Type B pancreatic cell (in vitro differentiated cells): ENCODE data around the gene ANTXR2. TPM values are rescaled to one million over a fixed set of nuclear protein-coding genes. Genes with fewer than 3 reads are reported as not detected.

Experiments
- DNase-seq: peaks from one replicate; pipeline ENCODE4 v3.0.0; 2021; ENCODE audit warnings: mixed read lengths; ENCODE audit not compliant: unreplicated experiment; ENCODE audit errors: extremely low spot score
- H3K27ac Mint-ChIP-seq: 2 replicates; pipeline ENCODE4 v1.8.0; 2021; ENCODE audit warnings: mild to moderate bottlenecking, mixed read lengths
- H3K27me3 Mint-ChIP-seq: 2 replicates; pipeline ENCODE4 v1.8.0; 2021; ENCODE audit warnings: mixed read lengths
- H3K36me3 Mint-ChIP-seq: 2 replicates; pipeline ENCODE4 v1.8.0; 2021; ENCODE audit warnings: mixed read lengths
- H3K4me1 Mint-ChIP-seq: one replicate; pipeline ENCODE4 v1.8.0; 2021; ENCODE audit warnings: mixed read lengths; ENCODE audit not compliant: unreplicated experiment
- H3K4me3 Mint-ChIP-seq: 2 replicates; pipeline ENCODE4 v1.8.0; 2021; ENCODE audit warnings: mild to moderate bottlenecking, mixed read lengths
- H3K9me3 Mint-ChIP-seq: 2 replicates; pipeline ENCODE4 v1.8.0; 2021; ENCODE audit warnings: mixed read lengths
- total RNA-seq: library from RNA; stranded (reverse); gene quantifications from 2 replicates; pipeline ENCODE4 v1.2.1, GENCODE V29; 2021; ENCODE audit warnings: low replicate concordance
- TF ChIP-seq, protein P1 (sequence below): fragments of 200-600 bp; sonication (generic); conservative IDR thresholded peaks from 2 replicates; pipeline ENCODE4 v1.5.0; 2021; ENCODE audit warnings: antibody characterized with exemption, mild to moderate bottlenecking

Gene ANTXR2
- total RNA-seq, 1 donor from 2014 or later, result 30.4 TPM

DNA sequence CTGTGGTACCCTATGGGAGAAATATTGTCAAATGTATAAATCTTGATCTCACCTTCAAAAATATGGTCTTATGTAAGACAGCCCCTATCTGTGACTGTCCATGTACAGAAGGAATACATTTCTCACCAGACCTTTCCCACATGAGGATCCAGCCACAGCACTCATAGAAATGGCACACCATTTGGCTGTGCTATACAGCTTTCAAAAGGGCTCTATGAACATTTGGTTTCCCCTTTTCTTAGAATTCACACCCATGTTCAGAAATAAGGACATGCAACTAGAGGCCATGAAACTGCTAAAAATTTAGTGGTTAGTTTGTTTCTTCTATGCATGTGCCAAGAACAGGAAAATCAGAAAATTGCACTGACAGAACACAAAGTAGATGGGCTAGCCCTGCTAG, 62.7 kb downstream of the ANTXR2 start:
- Mint-ChIP-seq H3K9me3 (no peaks in the 10 kb centered on the region), H3K27me3 (no peaks in the 10 kb centered on the region), H3K4me3 (no peak overlapping the region), H3K27ac (no peak overlapping the region), H3K36me3 (peaks cover 14% of the 10 kb centered on the region), H3K4me1 (peaks cover 7% of the 10 kb centered on the region)
- DNase-seq, result no peak
- TF ChIP-seq, protein P1, sequence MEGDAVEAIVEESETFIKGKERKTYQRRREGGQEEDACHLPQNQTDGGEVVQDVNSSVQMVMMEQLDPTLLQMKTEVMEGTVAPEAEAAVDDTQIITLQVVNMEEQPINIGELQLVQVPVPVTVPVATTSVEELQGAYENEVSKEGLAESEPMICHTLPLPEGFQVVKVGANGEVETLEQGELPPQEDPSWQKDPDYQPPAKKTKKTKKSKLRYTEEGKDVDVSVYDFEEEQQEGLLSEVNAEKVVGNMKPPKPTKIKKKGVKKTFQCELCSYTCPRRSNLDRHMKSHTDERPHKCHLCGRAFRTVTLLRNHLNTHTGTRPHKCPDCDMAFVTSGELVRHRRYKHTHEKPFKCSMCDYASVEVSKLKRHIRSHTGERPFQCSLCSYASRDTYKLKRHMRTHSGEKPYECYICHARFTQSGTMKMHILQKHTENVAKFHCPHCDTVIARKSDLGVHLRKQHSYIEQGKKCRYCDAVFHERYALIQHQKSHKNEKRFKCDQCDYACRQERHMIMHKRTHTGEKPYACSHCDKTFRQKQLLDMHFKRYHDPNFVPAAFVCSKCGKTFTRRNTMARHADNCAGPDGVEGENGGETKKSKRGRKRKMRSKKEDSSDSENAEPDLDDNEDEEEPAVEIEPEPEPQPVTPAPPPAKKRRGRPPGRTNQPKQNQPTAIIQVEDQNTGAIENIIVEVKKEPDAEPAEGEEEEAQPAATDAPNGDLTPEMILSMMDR, result no peak

DNA sequence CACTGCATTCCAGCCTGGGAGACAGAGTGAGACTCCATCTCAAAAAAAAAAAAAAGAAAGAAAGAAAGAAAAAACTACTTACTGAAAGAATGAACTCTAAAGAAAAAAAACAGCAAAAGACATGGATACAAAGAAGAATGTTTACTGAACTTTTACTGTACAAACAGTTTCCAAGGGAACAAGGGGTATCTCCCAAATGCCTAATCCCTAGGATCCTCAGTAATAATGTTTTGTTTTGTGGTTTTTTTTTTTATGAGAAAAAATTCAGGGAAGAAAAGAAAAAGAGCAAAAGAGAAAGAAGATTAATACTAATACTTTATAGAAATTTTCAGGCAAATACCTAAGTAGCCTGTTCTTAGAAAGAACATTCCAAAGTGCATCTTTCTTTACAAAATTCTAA, 63.2 kb downstream of the ANTXR2 start:
- no peaks in the 10 kb centered on the region for H3K27me3 Mint-ChIP-seq

DNA sequence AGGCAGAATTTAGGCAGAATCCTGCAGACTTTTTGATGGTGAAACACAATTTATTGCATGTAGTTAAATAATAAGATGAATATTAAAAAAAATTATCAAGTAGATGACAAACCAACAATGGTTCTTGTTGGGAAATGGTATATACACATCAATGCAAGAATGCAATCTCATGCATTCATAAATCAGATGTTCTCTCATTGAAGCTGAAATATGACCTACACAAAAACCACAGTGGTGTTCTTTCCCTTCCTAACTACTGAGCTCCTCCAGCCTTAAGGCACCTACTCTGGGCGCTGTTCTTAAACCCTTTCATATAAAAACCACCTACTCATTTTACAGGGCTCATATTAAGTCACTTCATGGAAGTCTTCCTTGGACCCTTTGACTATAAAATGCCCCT, 64.1 kb downstream of the ANTXR2 start:
- H3K36me3 Mint-ChIP-seq, result peaks cover 21% of the 10 kb centered on the region
- H3K4me3 Mint-ChIP-seq, result no peak overlapping the region
- no peak for DNase-seq
- peaks cover 6% of the 10 kb centered on the region for H3K9me3 Mint-ChIP-seq
- H3K27ac Mint-ChIP-seq, result no peak overlapping the region
- H3K27me3 Mint-ChIP-seq, result no peaks in the 10 kb centered on the region
- H3K4me1 Mint-ChIP-seq, result peaks cover 7% of the 10 kb centered on the region
- TF ChIP-seq, protein P1, result no peak

More for the DNA sequence above, 63.2 kb downstream of the ANTXR2 start:
- DNase-seq, result no peak
- Mint-ChIP-seq H3K4me3 (no peak overlapping the region), H3K36me3 (peaks cover 15% of the 10 kb centered on the region), H3K4me1 (peaks cover 7% of the 10 kb centered on the region), H3K27ac (no peak overlapping the region), H3K9me3 (no peaks in the 10 kb centered on the region)
- TF ChIP-seq, protein P1, result no peak

DNA sequence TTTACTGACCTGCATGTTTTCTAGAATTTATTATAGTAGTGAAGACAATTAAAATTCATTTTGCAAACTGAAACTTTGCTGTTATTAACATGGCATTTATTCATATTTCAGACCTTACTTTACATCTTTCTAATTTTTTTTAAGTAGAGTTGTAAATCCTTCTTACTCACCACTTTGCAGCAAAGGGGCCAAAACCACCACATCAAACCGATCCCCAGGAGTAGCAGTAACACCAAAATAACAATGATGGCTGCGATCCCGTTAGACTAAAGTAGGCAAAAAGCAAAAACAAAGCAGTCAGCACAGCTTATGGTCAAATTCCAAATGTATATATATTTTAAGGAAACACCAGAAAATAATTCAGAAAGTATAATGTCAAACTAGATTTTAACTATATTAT, 64.7 kb downstream of the ANTXR2 start:
- H3K36me3 Mint-ChIP-seq, result peaks cover 21% of the 10 kb centered on the region
- no peak overlapping the region for H3K4me3 Mint-ChIP-seq
- peaks cover 6% of the 10 kb centered on the region for H3K9me3 Mint-ChIP-seq
- TF ChIP-seq, protein P1, result no peak
- DNase-seq, result no peak
- no peak overlapping the region for H3K27ac Mint-ChIP-seq
- H3K4me1 Mint-ChIP-seq, result peaks cover 7% of the 10 kb centered on the region
- no peaks in the 10 kb centered on the region for H3K27me3 Mint-ChIP-seq

DNA sequence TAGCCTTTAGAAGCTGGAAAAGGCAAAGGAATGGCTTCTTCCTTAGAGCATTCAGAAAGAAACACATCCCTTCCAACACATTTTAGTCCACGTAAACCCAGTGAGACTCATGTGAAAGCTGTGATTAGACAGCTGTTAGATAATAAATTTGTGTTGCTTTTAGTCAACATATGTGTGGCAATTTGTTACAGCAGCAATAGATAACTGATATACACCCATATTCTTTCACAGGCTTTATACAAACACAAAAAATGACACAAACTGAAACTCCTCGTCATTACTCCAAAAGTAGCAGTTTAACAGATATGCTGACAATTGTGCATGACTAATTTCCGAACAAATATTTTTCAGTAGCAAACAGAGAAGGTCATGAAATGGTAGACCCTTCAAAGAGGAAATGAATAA, 65.3 kb downstream of the ANTXR2 start:
- no peak for DNase-seq
- Mint-ChIP-seq H3K36me3 (peaks cover 21% of the 10 kb centered on the region), H3K27ac (no peak overlapping the region), H3K4me3 (no peak overlapping the region), H3K9me3 (peaks cover 6% of the 10 kb centered on the region), H3K4me1 (peaks cover 7% of the 10 kb centered on the region), H3K27me3 (no peaks in the 10 kb centered on the region)
- TF ChIP-seq, protein P1, result no peak
